Measurements from ENCODE around the gene TRIM71. TPM values are rescaled to one million over a fixed set of nuclear protein-coding genes. Genes with fewer than 3 reads are reported as not detected.

TRIM71 gene
- total RNA-seq, 4 donors from 2014 or later = not detected

DNA sequence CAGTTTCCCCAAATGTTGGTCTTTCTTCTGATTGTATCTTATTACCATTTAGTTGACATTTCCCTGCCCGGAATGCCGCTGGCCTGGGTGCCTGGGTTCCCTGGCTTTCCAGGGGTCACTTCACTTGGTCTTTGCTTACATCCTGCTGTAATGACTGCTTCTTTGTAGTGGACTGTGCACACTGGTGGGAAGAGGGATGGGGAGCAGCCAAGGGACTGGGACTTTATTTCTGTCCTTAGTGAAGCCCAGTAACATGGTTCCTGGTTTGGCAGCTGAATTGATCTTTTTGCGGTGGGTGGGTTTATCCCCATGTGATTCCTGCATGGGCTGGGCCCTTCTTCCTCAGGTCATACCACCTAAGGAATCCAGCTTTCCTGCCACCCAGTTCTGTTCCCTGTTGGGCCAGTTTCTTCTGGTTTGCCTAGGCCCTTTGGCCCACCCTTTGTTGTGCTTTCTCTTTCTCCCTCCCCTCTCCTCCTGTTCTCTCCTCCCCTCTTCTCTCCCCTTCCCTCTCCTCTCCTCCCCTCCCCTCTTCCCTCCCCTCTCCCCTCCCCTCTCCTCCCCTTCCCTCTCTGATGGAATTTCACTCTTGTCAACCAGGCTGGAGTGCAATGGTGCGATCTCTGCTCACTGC is 41.9 kb downstream of the TRIM71 start:
- Histone ChIP-seq H3K27ac (no peak overlapping the region), H3K4me1 (no peaks in the 10 kb centered on the region), H3K36me3 (no peaks in the 10 kb centered on the region), H3K4me3 (no peak overlapping the region), H3K27me3 (no peaks in the 10 kb centered on the region), H3K9me3 (no peaks in the 10 kb centered on the region)
- no peak for ATAC-seq
- no peak for TF ChIP-seq EP300 (IDR thresholded peaks at IDR 0.05)
- 90 to 95% methylated on average over 4 of the region's 4 CpGs for WGBS, 2 donors (ENCODE audit: low coverage in 1 of 2)

DNA sequence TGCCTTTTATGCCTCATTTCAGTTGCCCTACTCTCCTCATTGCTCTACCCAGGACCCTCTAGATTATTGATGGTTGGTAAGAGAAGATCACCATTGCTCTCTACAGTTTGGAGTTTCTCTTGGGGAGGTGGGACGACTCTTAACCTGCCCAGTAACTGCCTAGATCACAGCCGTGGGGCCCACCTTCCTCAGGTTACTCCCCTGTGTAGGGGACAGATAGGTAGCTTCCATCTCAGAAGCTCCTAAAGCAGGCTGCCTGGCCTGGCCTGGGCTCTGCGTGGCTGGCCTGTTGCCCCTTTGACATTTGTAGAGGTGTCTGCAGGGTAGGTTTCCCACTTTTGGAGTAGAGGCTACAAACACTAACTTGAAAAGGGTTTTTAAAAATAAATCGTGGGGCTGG is 42.7 kb downstream of the TRIM71 start:
- 100% methylated on average over 2 of the region's 4 CpGs; no CpG with 5 or more reads in 1 of the 2 donors for WGBS, 2 donors (ENCODE audit: low coverage in 1 of 2)
- Histone ChIP-seq H3K4me1 (peaks cover 0 to 3% (median 0%) of the 10 kb centered on the region in 3 donors), H3K36me3 (no peaks in the 10 kb centered on the region), H3K27me3 (no peaks in the 10 kb centered on the region), H3K9me3 (no peaks in the 10 kb centered on the region), H3K4me3 (no peak overlapping the region), H3K27ac (no peak overlapping the region)
- no peak for ATAC-seq
- no peak for TF ChIP-seq POLR2AphosphoS5 (IDR thresholded peaks at IDR 0.05)
- no peak for TF ChIP-seq EP300 (IDR thresholded peaks at IDR 0.05)
- no peak for TF ChIP-seq POLR2A (IDR thresholded peaks at IDR 0.05)
- TF ChIP-seq, protein P1, sequence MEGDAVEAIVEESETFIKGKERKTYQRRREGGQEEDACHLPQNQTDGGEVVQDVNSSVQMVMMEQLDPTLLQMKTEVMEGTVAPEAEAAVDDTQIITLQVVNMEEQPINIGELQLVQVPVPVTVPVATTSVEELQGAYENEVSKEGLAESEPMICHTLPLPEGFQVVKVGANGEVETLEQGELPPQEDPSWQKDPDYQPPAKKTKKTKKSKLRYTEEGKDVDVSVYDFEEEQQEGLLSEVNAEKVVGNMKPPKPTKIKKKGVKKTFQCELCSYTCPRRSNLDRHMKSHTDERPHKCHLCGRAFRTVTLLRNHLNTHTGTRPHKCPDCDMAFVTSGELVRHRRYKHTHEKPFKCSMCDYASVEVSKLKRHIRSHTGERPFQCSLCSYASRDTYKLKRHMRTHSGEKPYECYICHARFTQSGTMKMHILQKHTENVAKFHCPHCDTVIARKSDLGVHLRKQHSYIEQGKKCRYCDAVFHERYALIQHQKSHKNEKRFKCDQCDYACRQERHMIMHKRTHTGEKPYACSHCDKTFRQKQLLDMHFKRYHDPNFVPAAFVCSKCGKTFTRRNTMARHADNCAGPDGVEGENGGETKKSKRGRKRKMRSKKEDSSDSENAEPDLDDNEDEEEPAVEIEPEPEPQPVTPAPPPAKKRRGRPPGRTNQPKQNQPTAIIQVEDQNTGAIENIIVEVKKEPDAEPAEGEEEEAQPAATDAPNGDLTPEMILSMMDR (IDR thresholded peaks at IDR 0.05) = no peak

DNA sequence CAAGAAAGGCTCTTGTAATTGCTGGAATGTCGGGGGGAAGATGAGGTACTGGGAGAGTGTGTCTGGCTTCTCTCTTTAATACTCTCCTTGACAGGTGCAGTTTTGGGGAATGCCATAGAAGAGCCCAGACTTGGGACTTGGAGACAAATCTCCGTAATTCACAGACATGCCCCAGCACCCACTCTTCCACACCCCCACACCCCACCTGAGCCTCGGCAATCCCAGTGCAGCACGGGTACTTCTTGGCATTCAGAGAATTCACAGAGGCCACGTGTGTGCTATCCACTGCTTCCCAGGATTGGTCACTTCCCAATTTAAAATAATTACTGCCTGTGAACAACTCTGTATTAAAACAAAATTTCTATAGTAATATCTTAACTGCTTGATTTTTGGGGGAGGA is 43.9 kb downstream of the TRIM71 start:
- no peak for ATAC-seq
- no peak for TF ChIP-seq EP300 (IDR thresholded peaks at IDR 0.05)
- TF ChIP-seq POLR2AphosphoS5 (IDR thresholded peaks at IDR 0.05) = no peak
- TF ChIP-seq, protein P1 (IDR thresholded peaks at IDR 0.05) = no peak
- no peak for TF ChIP-seq POLR2A (IDR thresholded peaks at IDR 0.05)

DNA sequence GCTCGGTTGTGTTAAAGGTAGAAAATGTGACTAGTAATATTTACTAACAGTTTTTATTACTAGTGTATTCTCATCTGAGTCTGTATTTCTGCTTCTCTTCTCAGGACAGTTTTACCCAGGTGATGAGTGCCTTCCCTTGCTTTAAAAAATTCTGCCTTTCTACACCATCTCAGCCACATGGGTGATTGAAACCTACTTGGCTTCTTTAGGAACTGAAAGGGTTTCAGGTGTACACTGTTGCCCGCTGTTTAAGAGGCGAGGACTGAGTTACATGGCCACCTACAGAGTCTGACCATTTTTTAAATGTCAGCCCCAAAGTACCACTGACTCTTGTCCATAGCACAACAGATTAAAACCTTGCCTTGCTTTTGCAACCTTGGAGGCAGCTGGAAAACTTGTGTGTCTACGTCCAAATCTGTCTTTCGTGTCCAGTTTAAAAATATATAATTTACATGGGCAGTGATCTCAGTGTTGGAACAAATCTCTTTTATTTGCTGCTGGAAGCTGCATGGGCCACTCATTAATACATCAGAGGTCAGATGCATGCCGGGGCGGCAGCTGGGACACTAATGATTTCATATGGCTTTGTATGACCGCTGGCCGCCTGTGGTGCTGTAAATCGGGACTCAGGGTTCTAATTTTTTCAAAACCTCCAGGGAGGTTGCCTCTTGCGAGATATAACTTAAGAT is 44.6 kb downstream of the TRIM71 start:
- Histone ChIP-seq H3K9me3 (no peaks in the 10 kb centered on the region), H3K27me3 (no peaks in the 10 kb centered on the region), H3K4me1 (peaks cover 0 to 3% (median 0%) of the 10 kb centered on the region in 3 donors), H3K27ac (no peak overlapping the region), H3K36me3 (no peaks in the 10 kb centered on the region), H3K4me3 (no peak overlapping the region)
- ATAC-seq = no peak
- 50 to 66% methylated on average over 8 to 11 of the region's 11 CpGs for WGBS, 2 donors (ENCODE audit: low coverage in 1 of 2)
- TF ChIP-seq POLR2AphosphoS5 (IDR thresholded peaks at IDR 0.05) = no peak
- no peak for TF ChIP-seq EP300 (IDR thresholded peaks at IDR 0.05)
- TF ChIP-seq, protein P1 (IDR thresholded peaks at IDR 0.05) = no peak
- TF ChIP-seq POLR2A (IDR thresholded peaks at IDR 0.05) = no peak

More for the DNA sequence above, 43.9 kb downstream of the TRIM71 start:
- H3K9me3 ChIP-seq = no peaks in the 10 kb centered on the region
- no peaks in the 10 kb centered on the region for H3K27me3 ChIP-seq
- H3K4me3 ChIP-seq = no peak overlapping the region
- no peaks in the 10 kb centered on the region for H3K36me3 ChIP-seq
- no peak overlapping the region for H3K27ac ChIP-seq
- peaks cover 0 to 3% (median 0%) of the 10 kb centered on the region in 3 donors for H3K4me1 ChIP-seq
- 49 to 100% methylated on average over 2 to 3 of the region's 5 CpGs for WGBS, 2 donors (ENCODE audit: low coverage in 1 of 2)

DNA sequence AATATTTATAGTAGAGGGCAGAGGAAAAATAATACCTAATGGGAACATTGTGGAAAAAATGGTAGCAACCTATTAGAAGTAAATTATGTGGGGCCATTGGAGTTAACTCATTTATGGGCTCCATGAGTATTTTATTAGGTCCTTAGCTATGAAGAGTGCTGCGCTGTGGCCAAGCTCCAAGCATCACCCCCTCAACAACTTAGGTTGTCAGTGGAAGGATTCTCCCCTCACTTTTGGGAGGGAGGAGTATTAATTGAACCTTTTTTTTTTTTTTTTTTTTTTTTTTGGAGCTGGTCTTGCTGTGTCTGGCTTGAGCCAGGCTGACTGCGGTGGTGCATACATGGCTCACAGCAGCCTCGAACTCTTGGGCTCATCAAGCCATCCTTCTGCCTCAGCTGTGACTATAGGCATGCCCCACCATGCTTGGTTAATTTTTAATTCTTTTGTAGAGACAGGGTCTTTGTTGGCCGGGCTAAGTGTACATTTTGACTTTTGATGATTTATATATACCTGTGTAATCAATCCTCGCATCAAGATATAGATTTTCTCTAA is 45.2 kb downstream of the TRIM71 start:
- no peaks in the 10 kb centered on the region for H3K36me3 ChIP-seq
- no peak overlapping the region for H3K27ac ChIP-seq
- WGBS, 2 donors (ENCODE audit: low coverage in 1 of 2) = 89 to 96% methylated on average over 4 of the region's 5 CpGs
- no peak for TF ChIP-seq EP300 (IDR thresholded peaks at IDR 0.05)
- no peak for TF ChIP-seq POLR2A (IDR thresholded peaks at IDR 0.05)
- TF ChIP-seq, protein P1 (IDR thresholded peaks at IDR 0.05) = no peak
- no peak for TF ChIP-seq POLR2AphosphoS5 (IDR thresholded peaks at IDR 0.05)
- H3K9me3 ChIP-seq = no peaks in the 10 kb centered on the region
- no peak overlapping the region for H3K4me3 ChIP-seq
- H3K27me3 ChIP-seq = no peaks in the 10 kb centered on the region
- ATAC-seq = no peak
- H3K4me1 ChIP-seq = peaks cover 0 to 3% (median 0%) of the 10 kb centered on the region in 3 donors
